Stimulated activated CD4-positive, alpha-beta T cell treated with anti-CD3 and anti-CD28 coated beads, Interleukin-2, amount 100 ng/mL, for 4 hours (primary cell): ENCODE measurements around the gene COLQ.
A peak's percentile ranks its signal among the peaks of the same experiment; 100 is the strongest.

ENCODE experiments used
- DNase-seq: peaks from one replicate; pipeline ENCODE4 v3.0.0-alpha.2; 2020; ENCODE audit warnings: low read depth

COLQ gene

DNA sequence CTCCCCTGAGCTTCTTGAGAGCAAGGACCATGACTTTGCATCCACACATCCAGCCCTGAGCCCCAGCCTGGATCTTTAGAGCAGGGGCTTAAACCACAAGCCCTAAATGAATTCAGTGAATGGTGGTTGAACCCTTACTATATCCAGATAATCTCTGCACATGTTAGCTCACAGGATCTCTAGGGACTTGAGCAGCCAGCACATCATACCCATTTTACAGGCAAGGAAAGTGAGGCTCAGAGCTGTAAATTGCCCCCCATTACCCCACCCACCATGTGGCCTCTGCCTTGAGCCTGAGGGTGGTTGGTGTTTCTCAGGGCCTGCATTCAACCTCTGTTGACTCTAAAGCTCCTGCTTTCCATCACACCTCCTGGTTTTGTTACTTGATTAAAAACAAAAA is 66.5 kb downstream of the COLQ start:
- no peak for DNase-seq

- DNase-seq = no peak
These were observed 67.4 kb downstream of the COLQ start for GRCh38 chr3:15453991-15454625.

DNA sequence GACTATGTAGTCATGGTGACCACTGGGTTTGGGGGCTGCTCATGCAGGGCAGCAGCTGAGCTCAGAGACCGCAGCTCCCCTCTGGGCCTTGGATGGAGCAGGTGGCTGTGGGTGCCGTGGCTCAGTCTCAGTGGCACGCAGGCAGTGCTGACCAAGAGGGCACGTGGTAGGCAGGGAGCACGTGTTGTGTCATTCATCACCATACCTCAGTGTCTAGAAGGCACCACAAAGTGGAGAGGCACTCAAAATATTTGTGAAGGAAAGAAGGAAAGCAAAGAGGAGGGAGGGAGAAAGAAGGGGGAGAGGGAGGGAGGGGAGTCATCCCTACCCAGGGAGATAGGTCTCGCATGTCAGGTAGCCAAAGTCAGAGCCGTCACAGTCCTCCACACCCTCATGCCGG is 68.0 kb downstream of the COLQ start:
- DNase-seq = no peak

DNA sequence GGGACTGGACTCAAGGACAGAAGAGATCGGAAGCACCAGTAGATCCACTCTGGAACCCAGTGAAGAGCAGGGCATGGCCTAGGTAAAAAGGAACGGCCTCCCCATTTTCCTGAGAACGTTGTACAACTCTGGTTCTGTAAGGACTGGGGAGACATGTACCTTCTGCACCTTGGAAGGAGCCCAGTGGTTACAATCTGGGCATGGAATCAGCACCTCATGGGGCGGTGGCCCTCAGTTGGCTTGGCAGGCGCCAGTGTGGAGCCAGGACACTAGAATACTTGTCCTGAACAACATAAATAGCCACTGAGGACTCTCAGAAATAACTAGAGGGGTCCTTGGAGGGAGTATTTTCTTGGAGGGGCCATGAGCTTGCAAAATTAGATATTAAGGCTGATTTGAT is 68.5 kb downstream of the COLQ start:
- DNase-seq = no peak

GRCh38 chr3:15452156-15452555 is 69.3 kb downstream of the COLQ start:
- no peak for DNase-seq

DNA sequence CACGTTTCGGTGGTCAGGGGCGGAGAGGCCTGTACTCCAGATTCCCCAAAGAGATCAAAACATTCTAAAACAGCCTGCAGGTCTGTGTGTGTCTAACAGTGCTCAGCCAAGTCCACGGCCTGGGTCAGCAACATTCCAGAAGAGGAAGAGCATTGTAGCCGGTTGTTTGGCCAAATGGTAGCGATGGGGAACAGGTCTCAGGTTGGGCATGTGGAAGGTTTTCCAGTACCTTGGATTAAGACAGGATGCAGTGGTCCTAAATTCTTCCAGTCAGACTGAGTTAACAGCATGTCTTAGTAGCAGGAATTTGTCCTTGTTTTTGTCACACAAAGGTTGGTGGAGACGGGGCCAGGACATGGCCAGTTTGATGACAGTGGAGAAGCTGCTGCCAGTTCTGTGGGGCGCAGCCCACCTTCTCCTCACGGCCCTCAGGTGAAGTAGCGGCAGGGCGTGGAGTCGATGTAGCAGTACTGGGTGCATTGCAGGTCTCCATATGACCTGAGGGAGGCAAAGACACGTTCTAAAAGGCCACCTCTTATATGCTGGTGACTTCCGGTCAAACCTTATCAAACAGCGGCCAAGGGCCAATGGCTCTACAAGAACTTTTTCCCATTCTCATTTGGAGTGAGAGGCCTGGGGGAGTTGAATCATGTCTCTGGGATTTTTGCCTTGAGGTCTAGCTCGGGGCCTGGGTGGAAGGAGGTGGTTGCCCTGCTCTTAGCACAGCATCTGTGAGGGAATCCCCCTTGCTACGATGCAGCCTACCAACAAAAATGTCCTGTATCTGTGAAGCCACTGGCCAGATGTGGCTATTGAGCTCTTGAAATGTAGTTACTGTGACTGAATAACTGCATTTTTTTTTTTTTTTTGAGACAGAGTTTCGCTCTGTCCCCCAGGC is 70.0 kb downstream of the COLQ start:
- no peak for DNase-seq

- no peak for DNase-seq
These were observed 70.9 kb downstream of the COLQ start for GRCh38 chr3:15450438-15451215.

DNA sequence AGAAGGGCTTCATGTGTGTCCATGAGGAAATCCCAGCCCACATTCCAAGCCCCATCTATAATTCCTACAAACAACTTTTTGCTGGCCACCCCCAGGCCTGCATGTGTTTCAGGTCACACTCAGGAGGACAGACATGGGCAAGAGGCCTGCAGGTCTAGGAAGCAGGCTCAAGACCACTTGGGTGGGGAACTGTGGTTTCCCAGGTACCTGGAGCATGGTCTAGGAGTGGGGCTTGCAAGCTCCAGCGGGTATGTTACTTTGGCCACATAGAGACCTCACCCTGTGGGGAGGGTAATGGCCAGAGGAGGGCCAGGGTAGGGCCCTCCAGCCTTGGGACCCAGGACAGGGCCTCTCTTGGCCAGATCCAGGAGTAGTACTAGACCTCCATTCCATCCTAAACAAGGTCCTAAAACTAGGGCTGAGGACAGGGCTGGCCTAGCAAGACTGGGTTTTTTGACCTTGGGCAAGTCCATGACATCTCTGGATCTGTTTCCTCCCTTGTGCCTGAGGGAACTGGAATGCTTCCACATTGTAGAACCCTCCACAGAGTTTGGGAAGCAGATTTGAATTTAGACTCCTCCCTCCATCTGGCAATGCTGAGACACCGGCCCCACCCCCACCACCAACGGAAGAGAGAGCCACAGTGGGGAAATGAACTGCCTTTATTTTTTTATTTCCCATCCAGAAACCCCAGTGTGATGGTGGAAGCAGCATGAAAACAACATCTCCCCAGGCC is 71.8 kb downstream of the COLQ start:
- no peak for DNase-seq

DNA sequence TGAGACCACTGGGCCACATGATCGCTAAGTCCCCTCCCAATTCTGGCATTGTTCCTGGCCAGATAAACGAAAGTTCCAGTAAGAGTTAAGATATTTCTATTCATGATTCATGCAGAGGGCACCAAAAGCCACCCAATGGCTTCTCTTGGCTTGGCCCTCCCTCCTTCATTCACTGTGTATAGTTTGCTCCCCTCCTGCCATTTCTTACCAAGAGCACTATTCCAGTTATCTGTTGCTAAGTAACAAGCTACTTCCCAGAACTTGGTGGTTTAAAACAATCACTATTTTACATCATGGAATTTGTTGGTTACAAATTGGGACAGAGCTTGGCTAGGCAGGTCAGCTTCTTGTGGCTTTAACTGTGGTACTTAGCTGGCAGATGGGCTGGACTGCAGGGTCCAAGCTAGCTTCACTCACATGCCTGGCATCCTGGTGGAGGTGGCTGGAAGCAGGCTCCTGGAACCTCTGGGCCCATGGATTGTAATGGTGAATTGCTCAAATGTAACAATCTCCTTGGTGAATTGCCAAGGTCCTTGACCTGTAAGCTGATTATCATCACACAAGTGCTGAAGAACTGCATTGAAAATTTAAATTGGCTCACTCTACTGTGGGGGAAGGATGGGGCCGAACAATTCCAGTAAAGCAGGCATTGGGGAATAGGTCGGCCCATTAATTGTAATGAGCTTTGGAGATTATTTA is 77.5 kb downstream of the COLQ start:
- no peak for DNase-seq

DNA sequence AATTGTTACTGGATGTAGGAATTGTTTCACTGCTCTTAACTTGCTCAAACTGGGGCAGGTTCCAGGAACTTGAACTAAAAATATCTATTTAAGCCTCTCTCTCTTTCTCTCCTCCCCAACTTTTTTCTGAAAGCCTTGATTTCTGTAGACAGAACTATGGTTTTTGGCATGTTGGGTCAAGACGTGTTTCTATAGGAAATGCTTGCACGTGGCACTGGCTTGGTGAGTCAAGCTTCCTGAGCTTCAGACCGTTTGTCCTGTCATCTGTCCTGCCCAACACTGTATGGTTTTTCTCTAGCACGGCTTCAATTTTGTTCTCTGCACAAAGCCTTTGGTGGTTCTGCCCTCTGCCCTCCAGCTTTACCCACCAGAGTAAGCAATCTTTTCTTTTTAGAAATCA is 80.6 kb downstream of the COLQ start:
- no peak for DNase-seq

DNA sequence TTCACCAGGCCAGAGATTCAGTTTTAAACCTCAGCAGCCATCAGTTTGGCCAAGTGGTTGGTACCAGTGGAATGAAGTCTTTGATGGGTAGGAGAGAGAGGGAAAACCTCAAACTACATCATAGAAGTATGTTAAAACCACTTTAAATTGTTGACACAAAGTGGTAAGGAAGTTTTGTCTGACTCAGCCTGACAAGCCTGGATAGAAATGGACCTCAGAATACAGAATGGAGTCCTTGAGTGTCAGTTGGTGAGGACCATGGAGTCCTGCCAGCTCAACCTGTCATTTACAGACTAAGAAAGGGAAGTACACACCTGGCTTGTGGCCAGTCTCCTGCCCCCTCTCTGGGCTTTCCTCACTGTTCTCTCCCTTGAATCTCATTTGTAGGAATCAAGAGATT is 82.0 kb downstream of the COLQ start:
- no peak for DNase-seq

GRCh38 chr3:15438983-15439382 is 82.5 kb downstream of the COLQ start:
- DNase-seq = no peak

GRCh38 chr3:15436246-15436645 is 85.3 kb downstream of the COLQ start:
- DNase-seq = no peak

DNA sequence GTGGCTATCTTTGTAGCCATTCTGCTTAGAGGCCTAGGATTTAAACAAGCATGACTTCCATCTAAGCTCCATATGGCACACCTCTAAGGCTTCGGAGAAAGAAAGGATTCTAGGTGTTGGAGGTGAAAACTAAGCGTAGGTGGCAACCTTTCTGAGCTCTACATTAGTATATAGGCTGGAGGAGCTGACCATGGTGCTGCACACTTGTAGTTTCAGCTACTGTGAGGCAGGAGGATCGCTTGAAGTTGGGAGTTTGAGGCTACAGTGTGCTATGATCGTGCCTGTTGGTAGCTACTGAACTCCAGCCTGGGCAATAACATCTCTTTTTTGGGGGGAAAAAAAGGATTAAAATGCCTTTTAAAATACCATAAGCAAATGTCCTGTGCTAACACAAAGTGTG is 86.8 kb downstream of the COLQ start:
- no peak for DNase-seq

DNA sequence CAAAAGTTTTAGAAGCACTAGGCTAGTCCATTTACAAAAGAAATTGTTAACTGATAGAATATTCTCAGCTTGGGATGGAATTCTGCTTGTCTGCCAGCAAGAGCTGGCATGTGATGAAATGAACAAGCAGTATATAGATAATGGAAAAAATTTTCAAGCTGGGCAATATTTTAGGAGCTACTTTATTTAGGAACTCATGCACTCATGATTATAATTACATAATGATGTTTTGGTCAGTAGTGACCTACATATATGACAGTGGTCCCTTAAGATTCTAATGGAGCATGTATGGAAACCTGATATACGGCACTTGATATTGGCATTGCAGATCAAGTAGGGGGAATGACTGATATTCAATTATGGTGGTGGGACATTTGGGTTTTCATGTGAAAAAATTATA is 88.0 kb downstream of the COLQ start:
- no peak for DNase-seq

GRCh38 chr3:15431256-15431837 is 90.2 kb downstream of the COLQ start:
- DNase-seq = no peak

- DNase-seq = no peak
These were observed 90.9 kb downstream of the COLQ start for GRCh38 chr3:15430624-15431023.

DNA sequence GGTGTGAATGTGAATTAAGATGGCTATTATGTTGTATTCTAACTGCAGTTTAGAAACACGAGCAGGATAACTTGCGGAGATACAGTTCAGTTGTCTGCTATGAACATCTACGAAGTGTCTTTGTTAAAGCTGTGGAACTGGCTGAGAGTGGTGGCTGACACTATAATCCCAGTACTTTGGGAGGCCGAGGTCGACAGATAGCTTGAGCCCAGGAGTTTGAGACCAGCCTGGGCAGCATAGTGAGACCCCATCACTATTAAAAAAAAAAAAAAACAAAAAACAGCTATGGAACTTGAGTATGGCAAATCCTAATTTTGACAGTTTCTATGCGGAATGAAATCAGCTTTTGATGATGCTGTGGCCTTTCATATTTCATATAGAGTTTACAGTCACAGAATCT is 92.4 kb downstream of the COLQ start:
- no peak for DNase-seq

DNA sequence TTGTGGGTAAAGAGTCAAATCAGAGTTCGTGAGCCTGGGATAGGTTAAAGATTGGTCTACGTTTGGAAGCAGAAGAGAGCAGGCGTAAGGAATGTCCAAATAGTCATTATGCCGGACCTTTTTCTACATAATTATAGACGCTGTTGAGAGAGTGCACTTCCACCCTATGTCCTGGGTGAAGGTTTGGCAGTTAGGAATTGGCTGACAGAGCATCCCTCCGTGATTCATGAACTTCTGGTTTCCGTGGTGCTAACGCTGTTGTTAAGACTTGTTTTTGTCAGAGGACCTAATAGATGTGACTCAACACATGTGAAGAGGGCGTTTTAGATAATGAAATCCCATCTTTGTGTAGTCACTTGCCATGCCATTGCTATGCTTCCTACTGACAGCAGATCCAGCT is 93.0 kb downstream of the COLQ start:
- DNase-seq = peak; percentile 11

DNA sequence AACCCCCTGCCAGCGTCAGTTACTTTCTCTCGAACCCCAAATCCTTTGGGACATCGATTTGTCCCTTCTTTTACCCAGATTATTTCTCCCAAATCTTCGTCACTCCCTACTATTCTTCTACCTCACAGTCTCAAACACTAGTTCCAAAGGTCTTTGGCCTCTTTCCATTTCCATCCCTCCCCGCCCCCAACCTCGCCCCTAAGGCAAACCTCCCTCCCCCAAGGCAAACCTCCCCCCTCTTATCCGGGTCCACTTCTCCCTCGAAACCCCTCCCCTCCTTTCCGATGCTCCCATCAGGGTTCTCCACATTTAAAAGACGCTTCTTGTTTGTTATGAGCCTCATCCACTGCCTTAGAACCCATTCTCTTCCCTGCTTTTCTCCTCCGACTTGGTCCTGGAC is 93.5 kb downstream of the COLQ start:
- DNase-seq = no peak

- DNase-seq = peak; percentile 79
These were observed 94.2 kb downstream of the COLQ start, which contains the start of the genes EAF1 and METTL6 for GRCh38 chr3:15427182-15427880. Gene EAF1 (plus strand): TSS chr3:15427598. CDS start chr3:15427780, 182 bp downstream. Gene METTL6 (minus strand): TSS chr3:15427544. CDS start chr3:15426511, 1,033 bp downstream.
